ENCODE measurements around the gene EMSY. TPM values are rescaled to one million over a fixed set of nuclear protein-coding genes. Genes with fewer than 3 reads are reported as not detected.
"Not testable (repeated sequence)": the region's sequence is repeated elsewhere in the genome, so short reads cannot be mapped to it uniquely, and the experiment has no call there.

Gene EMSY
- total RNA-seq, 1 donor from 2014 or later = 7.1 TPM

GRCh38 chr11:76566811-76567210, 122.0 kb downstream of the EMSY start:
- DNase-seq (ENCODE audit: low read depth in 2 of 2) = no peak

- DNase-seq (ENCODE audit: low read depth in 2 of 2) = no peak
These were observed 122.4 kb downstream of the EMSY start for GRCh38 chr11:76567261-76567660.

DNA sequence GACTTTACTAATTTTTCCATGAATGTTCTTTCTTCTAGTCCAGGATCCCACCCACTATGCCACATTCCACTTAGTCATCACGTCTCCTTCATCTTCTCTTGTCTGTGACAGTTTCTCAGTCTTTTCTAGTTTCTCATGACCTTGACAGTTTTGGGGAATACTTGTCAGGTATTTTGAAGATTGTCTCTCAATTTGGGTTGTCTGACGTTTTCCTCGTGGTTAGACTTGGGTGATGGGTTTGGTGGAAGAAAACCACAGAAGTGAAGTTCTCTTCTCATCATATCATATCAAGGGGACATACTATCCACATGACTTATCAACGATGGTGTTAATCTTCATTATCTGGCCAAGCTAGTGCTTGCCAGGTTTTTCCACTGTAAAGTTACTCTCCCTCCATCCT, 123.3 kb downstream of the EMSY start:
- no peak for DNase-seq (ENCODE audit: low read depth in 2 of 2)

DNA sequence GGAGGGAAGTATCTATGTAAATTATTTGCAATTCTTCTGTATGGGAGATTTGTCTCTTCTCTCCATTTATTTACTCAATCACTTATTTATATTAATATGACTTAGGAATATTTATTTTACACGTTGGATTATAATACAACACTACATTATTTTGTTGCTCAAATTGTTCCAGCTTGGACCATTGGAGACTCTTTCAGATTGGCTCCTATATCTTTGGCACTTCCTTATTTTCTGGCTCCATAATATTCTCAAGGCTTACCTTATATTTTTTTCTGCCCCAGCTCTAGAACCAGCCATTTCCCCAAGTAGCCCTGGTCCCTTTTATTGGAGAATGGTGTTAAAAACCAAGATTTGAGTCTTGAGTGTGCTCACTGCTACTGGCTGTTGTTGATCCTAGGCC, 123.8 kb downstream of the EMSY start:
- DNase-seq (ENCODE audit: low read depth in 2 of 2) = no peak

- not testable (repeated sequence) for DNase-seq (ENCODE audit: low read depth in 2 of 2)
These were observed 127.5 kb downstream of the EMSY start for GRCh38 chr11:76572181-76572875.

DNA sequence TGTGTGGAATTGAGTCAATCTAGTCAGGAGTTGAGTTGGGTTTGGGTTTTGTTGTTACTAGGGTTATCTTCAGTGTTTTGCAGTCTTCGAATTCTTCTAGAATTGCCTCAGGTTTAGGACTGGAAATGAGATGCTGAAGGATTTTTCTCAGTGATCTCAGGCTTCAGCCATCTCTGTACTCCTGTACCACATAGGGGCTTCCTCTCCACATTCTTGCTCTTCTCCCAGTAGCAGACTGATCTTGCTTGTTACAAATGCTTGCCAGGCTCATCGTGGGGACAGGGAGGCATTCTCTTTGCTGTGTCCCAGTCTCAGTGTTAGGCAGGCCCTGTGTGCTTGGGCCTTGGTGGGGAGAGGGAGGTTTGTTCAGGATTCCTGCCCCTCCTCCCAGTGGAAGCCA, 129.6 kb downstream of the EMSY start:
- no peak for DNase-seq (ENCODE audit: low read depth in 2 of 2)

- no peak for DNase-seq (ENCODE audit: low read depth in 2 of 2)
These were observed 130.1 kb downstream of the EMSY start for GRCh38 chr11:76574879-76575278.

- DNase-seq (ENCODE audit: low read depth in 2 of 2) = peak; percentile 57 to 78
These were observed 132.6 kb downstream of the EMSY start for GRCh38 chr11:76577226-76577920.

DNA sequence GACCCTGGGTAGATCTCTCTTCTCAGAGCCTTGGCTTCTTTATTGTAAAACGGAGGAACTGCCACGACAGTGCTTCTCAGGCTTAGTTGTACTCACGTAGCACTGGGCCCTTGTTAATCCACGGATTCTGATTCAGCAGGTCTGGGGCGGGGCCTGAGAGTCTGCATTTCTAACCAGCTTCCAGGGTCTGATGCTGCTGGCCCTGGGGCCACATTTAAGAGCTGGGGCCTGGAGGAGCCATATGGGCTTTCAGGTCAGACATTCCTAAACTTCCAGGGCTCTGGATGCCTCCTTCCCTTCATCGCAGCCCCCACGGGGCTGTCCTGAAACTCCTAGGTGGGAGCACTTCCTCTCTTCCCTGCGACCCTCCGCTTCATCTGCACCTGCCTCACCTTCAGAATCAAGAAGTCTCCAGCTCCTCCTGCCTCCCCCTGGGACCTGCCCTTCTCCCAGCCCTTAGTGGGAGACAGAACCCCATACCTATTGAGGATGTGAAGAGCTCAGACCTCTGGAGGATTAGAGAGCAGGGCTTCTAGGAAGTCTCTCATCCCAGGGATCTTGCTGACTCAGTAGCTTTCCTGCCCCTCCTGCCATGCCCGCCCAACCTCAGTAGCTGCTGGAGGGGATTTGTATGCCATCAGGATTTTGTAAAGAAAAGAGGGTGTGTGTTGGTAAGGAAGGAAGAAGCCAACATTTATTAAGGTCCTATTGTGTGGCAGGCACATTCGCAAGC, 133.3 kb downstream of the EMSY start:
- DNase-seq (ENCODE audit: low read depth in 2 of 2) = peak in 1 of 2 donors; percentile 32

DNA sequence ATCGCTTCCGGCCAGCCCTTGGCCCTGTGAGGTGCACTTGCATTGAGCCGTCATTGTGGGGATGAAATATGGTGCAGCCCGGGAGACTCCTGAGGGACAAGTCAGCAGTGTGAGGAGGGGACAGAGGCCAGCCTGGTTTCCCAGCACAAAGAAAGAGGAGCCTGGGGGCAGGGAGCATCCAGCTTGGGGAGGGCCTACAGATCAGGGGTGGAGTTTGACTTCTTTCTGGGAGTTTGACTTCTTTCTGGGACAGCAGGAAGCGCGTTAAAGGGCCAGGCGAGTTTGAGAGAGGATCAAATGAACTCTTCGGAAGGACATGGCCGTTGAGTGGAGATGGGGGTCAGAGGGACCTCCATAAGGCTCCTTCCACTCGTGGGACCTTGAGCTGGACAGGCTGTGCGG, 133.8 kb downstream of the EMSY start:
- DNase-seq (ENCODE audit: low read depth in 2 of 2) = peak; percentile 57 to 92

GRCh38 chr11:76579056-76579751, 134.4 kb downstream of the EMSY start:
- DNase-seq (ENCODE audit: low read depth in 2 of 2) = peak; percentile 84 to 91

DNA sequence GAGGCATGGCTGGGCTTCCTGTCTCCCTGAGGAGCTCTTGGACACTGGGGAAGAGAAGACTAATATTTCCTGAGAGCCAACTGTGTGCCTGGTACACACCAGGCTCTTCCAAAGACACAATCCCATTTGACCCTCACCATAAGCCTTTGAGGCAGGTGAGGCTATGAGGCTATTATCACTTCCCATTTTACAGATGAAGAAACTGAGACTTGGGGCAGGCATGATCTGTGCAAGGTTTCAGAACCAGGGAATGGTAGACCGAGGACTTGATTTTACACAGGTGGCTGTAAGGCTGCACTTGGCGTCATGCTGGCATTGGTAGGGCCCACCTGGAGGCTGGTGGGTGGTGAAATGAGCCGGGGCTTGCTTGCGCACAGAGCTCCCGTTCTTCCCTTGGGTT, 134.9 kb downstream of the EMSY start:
- no peak for DNase-seq (ENCODE audit: low read depth in 2 of 2)

DNA sequence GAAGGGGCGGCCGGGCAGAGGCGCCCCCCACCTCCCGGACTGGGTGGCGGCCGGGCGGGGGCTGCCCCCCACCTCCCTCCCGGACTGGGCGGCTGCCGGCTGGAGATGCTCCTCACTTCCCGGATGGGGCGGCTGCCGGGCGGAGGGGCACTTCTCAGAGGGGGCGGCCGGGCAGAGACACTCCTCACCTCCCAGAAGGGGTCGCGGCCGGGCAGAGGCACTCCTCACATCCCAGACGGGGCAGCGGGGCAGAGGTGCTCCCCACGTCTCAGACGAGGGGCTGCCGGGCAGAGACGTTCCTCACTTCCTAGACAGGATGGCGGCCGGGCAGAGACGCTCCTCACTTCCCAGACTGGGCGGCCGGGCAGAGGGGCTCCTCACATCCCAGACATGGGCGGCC, 137.7 kb downstream of the EMSY start:
- not testable (repeated sequence) for DNase-seq (ENCODE audit: low read depth in 2 of 2)

GRCh38 chr11:76587820-76588454, 143.1 kb downstream of the EMSY start:
- DNase-seq (ENCODE audit: low read depth in 2 of 2) = peak in 1 of 2 donors; percentile 33

- peak; percentile 91 to 98 for DNase-seq (ENCODE audit: low read depth in 2 of 2)
These were observed 143.9 kb downstream of the EMSY start for GRCh38 chr11:76588455-76589325.

DNA sequence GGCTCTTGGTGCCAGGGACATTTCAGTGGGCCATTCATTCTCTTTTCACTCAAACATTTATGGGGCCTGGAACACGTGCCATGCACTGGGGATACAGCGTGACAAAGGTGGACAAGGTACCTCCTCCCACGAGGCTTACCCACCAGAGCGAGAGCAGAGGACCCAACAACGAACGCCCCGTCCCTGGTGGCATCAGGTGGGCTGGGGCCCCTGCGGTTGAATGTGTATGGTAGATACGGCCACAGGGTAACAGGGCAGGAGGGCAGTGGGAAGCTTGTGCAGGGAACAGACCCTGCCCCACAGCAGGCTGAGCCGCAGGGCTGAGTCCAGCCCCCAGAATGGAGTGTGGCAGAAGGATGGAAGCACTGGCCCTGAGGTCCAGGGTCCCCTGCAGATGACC, 144.7 kb downstream of the EMSY start:
- no peak for DNase-seq (ENCODE audit: low read depth in 2 of 2)

DNA sequence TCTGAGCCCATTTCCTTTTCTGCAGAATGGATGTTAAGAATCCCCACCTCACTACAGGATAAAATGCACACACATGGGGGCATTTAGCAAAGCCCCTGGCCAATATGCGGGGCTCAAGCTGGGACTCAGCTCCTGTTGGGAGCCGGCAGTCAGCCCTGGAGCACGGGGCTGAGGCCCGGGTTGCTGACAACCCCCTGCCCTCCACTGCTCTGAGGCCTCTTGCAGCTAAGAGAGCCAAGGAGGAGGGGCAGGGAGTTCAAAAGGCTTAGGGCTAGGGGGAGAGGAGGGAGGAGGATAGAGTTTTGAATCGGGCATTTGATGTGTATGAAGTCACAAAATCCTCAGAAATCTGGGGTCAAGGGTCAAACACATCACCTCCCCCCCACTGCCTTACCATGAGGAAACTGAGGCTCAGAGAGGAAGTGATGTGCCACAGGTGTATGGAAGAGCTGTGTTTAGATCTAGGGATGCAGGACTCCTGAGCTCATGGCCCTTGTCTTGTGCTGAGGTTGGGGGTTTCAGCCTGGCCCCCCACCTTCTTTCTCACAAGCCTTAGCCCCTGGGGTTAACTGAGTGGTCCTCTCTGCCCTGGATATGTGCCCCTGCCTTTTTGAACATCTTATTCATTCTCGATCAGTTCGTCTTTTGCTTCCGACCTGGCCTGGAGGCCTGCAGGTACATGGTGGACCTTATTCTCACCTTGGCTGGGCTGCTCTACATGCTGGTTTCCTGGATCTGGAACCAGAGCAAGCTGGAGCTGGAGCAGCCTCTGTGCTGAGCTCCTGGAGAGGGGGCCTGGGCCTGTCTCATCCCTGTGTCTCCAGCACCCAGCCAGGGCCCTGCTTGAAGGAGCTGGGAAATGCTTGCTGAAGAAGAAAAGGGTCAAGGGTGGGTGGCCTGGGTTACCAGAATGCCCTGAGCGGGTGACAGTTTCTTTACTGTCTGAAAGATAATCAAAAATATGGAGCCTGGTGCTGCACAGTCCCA, 145.4 kb downstream of the EMSY start:
- DNase-seq (ENCODE audit: low read depth in 2 of 2) = no peak

GRCh38 chr11:76591416-76591815, 146.6 kb downstream of the EMSY start:
- no peak for DNase-seq (ENCODE audit: low read depth in 2 of 2)

Data from lung microvascular endothelial cell (primary cell).